Activated CD4-positive, alpha-beta T cell treated with anti-CD3 and anti-CD28 coated beads, Interleukin-2, amount 50 U/mL, for 16 hours (primary cell): Measurements from ENCODE around the gene GRAMD1A.
A peak's percentile ranks its signal among the peaks of the same experiment; 100 is the strongest.
"Not testable (repeated sequence)": the region's sequence is repeated elsewhere in the genome, so short reads cannot be mapped to it uniquely, and the experiment has no call there.

Experiments
- DNase-seq: peaks from one replicate; pipeline ENCODE4 v3.0.0-alpha.2; 2020

GRAMD1A gene

DNA sequence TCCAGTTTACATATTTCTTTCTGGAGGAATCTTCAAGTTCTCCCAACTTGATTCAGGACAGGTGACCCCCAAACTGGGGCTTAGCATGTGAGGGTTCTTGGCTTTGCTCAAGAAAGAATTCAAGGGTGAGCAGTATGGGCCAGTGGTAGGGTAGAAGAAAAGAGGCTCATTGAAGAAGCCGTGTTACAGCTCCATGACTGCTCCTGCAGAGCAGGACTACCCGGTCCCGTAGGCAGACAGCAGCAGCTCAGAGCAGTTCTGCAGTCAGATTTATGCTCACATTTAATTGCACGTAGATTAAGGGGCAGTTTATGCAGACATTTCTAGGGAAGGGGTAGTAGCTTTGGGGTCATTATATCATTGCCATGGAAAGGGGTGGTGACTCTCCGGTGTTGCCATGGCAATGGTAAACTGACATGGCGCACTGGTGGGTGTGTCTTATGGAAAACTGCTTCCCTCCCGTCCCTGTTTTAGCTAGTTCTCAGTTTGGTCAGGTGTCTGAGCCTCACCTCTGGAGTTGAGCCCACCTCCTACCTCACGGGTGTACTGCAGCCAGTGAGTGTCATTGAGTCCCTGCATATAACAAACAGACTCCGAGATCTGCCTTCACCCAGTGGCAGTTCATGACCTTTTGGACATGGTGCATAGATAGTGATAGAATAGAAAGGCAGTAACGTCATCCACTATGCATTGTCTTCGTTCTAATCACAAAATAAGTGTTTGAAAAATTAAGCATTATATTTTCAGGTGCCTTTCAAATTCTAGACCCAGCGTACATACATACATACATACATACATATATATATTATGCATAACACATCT, 20.1 kb upstream of the GRAMD1A start:
- no peak for DNase-seq

DNA sequence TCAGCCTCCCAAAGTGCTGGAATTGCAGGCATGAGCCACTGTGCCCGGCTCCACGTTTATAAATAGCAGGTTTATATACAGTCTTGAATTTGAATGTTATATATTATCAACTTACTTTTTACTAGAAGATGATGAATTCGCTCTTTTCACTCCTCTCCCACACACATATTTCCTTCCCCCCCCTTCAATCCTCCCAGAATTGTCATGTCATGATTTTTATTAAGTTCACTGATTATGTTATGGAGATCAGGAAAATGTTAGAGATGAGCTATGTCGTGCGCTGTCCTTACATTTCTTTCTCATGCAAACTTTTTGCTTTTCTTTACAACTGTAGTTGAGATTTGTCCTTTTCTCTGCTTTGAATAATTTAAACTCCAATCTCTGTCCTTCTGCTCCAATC, 17.8 kb upstream of the GRAMD1A start:
- DNase-seq, result no peak

DNA sequence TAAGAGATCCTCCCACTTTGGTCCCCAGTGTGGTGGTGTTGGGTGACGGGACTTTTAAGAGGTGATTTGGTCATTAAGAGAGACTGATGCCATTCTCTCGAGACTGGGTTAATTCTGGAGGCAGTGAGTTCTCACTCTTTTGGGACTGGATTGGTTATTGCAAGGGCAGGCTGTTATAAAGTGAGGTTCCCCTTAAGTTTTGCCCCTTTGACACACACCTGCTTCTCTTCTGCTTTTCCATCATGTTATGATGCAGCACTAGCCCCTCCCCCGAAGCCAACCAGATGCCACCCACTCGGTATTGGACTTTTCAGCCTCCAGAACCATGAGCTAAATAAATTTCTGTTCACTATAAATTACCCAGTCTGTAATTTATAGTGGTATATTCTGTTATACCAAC, 16.3 kb upstream of the GRAMD1A start:
- DNase-seq, result no peak

DNA sequence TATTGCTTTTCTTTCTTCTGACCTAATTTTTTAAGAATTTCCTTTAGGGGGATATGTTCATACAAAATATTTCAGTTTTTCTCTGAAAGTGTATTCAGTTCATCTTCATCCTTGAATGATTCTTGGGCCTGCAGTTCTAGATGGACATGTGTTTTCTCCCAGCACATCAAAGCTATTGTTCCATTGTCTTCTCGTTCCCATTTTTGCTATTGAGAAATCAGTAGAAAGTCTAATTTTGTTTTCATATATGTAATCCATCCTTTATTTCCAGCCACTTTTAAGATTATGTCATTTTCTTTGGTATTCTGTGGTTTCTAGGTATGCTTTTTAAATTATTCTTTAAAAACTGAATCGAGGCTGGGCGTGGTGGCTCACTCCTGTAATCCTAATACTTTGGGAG, 15.8 kb upstream of the GRAMD1A start:
- DNase-seq, result no peak

DNA sequence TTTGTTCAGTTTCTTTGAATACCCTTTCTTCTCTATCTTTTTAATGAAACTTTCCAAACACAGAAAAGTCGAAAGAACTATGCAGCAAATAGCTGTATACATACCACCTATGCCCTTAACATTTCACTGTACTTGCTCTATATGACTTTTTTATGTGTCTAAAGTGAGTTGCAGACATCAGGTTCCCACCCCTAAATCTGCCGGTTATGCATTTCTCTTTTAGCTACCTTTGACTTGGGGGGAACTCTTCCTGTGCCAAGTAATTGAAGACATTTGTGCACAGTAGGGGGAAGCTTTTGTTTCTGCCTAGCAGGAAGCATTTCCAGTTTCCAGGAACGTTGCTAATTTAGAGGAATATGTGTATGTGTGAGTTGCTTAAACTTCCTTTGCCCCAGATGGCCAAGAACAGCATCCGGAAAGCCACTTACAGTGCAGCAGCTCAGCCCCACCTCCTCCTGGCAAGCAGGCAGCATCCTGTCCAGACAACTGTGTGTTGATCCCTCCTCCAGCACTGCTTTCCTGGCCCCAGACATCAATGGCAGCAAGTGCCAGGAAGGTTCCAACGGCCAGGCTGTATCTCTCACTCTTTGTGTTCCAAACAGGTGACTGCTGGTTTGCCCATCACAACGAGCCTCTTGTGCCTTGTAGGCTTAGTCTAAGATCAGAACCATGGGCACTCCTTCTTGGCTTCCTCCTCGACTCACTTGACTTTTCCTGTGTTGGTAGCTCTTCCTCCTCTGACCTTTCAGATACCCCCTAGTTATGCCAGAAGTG, 14.7 kb upstream of the GRAMD1A start:
- DNase-seq, result no peak

DNA sequence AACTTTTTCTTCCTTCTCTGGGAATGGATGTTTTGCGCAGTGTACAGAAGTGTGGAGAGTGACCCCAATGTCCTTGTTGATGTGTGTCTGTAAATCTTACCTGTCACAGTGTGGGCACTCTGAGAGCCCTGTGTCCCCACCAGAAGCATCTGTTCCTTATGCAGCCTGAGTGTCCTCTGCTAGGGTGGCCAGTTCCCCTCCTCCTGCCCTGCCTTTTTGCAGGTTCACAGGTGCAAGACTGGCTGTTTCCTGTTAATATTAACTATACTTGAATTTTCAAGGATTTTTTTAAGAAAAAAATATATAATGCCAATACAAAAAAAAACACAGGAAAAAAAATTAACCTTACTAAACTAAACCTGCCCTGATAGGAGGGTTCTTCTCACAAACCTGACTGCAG, 12.0 kb upstream of the GRAMD1A start:
- DNase-seq, result no peak

DNA sequence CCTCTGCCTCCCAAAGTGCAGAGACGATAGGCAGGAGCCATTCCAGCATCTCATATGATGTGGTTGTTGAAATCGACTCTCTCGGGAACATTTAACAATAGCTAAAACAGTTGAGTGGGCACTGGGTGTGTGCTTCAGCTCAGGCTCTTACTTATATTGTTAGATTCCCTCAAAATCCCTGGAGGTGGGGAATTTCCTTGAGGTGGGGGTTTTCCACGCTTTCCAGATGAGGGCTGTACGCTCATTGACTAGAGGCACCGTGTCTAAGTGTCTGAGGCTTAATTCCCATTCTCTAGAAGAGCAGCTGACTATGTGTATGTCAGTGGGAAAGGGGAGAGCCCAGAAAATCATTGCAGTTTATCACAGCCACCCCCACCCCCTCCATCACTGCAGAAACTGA, 10.8 kb upstream of the GRAMD1A start:
- no peak for DNase-seq

DNA sequence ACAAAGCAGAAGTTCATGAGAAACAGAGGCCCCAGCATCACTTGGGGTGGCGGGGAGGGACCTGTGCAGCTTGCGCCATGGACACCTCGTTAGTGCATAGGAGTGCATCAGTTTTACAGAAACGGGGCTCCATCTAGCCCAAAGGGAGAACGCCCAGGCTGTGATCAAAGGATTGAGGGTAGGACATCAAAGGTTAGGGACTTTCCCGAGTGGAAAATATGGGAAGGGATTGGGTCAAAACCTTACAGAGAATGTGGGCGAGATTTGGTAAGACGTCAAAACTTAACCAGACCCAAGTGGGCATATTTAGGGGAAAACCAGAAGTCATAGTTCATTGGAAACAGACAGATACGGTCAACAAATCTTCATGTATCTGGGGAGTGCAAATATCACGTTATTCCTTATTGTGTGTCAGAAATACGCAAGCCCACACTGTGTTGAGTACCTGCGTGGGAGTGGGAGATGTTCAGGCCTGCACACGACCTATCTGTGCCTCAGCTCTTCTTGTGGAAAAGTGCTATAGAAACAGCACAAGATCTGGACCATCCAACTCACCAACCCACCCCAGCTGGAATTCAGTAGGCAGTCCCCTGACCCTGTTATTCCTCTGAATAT, 9.4 kb upstream of the GRAMD1A start:
- peak; percentile 31 for DNase-seq

DNA sequence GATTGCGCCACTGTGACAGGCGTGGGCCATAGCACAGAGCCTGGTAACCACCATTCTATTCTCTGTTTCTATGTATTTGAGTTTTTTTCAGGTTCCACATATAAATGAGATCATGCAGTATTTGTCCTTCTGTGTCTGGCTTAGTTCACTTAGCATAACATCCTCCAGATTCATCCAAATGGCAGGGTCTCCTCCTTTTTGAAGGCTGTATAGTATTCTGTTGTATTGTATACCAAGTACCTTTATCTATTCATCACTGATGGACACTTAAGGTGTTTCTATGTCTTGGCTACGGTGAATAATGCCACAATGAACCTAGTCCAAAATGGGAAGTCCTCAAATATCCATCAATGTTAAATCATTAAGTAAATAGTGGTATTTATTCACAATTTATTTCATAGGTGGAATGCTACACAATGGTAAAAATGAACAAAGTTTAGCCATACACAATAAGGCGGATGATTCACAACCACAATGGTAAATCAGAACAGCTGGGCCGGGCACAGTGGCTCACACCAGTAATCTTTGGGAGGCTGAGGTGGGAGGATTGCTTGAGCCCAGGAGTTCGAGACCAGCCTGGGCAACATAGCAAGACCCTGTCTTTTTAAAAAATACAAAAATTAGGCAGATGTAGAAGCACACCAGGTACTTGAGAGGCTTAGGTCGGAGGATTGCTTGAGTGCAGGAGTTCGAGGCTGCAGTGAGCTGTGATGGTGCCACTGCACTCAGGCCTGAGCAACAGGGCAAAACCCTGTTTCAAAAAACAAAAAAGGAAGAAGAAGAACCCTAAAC, 8.4 kb upstream of the GRAMD1A start:
- DNase-seq, result no peak

DNA sequence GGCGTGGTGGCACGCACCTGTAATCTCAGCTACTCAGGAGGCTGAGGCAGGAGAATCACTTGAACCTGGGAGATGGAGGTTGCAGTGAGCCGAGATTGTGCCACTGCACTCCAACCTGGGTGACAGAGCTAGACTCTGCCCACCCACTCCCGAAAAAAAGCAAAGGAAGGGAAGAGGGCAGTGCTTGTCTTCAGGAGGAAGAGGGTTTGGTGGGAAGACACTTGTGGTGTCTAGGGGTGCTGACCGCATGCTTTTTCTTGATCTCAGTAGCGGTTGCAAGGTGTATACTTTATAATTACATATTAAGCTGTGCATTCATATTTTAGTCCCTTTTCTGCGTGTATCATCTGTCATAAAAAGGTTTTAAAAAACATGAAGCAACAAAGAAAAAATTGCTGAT, 7.5 kb upstream of the GRAMD1A start:
- not testable (repeated sequence) for DNase-seq

DNA sequence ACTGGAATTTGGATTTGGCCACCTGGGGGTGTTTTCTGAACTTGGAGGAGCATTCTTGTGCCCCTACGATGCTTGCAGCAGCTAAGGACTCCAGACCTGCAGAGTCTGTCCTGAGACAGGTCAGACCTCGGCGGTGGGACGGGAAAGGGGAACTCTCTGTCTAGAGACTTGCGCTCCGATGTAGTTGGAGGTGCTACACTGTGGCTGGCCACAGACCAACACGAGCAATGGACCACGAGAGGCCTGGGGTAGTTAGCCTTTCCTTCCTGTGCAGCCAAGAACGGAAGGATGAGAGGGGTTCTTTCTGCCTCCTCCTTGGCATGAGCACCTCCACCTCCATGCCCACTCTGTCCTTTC, 5.9 kb upstream of the GRAMD1A start:
- DNase-seq, result no peak

DNA sequence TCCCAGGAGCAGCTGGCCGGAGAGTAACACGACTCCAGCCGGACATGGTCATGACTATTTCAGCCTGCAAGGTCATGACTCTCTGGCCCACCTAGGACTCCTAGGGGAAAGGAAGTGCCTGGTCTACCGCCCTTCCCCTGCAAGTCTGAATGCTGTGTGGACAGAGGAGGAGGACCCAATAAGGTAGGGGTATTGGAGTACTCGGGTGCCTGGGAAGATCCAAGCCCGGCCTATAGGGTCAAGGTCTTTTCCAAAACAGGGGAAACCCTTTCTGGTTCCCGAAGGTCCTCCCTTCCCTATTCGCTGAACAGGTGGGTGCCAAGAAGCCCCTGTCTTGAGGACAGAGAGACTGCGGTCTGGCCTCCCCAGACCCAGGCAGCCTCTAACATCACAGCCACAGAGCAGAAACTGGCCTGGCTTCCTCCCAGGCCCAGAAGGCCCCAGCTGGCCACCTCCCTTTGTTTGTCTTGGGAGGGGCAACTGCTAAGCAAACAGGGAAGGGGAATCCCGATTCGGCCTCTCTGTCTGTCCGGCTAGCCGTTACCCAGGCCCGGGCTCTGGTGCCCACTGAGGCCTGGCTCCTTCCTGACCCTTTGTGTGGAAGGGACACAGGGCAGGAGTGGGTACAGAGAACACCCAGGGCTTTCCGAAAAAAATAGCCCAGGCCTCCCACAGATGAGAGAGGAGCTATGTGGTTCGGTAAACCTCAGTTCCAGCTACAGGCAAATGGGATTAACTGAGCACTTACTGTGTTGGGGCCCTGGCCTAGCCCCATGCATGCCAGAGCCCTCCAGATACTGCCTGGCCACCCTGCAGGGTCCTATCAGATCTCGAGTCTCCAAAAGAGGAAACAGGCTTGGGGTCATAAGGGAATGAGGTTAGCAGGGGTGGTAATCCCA, 5.2 kb upstream of the GRAMD1A start:
- DNase-seq, result no peak

DNA sequence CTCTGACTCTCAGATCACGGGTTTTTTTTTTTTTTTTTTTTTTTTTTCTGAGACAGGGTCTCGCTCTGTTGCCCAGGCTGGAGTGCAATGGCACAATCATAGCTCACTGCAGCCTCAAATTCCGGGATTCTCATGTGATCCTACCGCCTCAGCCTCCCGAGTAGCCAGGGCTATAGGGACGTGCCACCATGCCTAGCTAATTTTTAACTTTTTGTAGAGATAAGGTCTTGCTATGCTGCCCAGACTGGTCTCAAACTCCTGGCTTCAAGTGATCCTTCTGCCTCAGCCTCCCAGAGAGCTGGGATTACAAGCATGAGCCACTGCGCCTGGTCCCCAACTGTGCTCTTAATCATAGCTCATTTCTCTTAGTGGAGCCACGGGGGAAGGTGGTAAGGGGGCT, 4.6 kb upstream of the GRAMD1A start:
- DNase-seq, result no peak

DNA sequence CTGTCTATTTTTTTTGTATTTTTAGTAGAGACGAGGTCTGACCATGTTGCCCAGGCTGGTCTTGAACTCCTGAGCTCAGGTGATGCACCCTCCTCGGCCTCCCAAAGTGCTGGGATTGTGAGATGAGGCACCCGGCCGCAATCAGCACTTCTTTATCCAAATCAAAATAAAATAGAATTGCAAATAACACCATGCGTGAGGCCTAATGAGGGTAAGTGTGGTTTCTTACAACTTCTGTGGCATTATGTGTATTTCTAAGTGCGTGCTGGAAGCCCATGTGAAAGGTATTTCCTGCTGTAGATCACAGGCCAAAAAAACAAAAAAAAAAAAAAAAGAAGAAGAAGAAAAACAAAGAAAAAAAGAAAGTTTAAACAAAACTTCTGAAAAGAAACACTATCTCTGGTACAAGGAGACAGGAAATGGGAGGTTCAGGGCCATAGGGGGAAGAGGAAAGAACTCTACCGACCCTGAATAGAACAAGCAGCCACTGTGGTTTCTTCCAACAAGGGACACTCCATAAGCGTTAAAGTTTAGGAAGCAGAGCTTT, 3.0 kb upstream of the GRAMD1A start:
- no peak for DNase-seq

DNA sequence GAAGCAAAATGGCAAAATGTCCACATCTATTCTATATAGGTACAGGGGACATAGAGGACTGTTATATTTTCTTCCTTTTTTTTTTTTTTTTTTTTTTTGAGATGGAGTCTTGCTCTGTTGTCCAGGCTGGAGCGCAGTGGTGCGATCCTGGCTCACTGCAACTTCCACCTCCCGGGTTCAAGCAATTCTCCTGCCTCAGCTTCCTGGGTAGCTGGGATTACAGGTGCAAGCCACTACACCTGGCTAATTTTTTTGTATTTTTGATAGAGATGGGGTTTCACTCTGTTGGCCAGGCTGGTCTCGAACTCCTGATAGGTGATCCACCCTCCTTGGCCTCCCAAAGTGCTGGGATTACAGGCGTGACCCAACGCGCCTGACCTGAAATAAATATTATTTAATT, 1.9 kb upstream of the GRAMD1A start:
- DNase-seq, result not testable (repeated sequence)

DNA sequence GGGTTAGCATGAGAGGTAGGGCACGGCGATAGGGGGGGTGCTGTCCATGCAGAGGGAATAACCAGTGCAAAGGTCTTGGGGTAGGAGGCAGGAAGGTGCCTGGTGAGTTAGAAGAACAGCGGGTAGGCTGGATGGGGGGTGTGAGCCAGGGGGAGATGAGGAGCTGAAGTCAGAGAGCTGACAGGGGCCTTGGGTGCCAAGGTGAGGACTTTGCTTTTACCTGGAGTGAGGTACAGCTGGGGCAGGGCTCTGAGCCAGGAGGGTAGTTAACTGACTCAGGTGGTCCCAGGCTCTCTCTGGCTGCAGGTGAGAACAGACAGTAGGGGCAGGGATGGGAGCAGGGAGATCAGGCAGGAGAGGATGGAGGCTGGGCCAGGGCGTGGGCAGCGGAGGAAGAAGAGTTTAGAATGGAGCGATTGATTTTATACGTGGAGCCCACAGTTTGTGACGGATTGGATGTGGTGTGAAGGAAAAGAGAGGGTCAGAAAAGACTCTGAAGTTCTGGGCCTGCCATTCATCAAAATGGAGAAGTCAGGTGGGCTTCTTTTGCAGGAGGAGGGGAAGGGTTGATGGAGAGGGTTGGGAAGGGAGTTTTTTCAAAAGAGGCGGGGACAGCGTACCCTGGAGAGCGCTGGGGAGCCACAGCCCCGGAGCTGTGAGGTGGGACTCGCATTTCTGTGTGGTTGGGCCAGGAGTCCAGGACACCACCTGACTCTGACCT, 1.2 kb upstream of the GRAMD1A start:
- no peak for DNase-seq

DNA sequence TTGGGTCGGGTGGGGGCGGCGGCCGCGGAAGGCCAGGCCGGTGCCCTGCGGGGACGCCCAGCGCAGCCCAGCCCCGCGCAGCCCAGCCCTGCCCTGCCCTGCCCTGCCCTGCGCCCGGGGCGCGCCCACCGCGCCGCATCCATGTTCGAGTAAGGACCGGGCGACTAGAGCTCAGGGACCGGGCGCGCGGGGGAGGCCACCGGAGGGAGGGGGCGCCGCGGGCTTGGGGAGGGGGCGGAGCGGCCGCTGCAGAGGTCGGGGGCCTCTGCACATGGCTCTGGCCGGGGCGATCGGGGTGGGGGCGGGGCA, 169 bp downstream of the GRAMD1A start:
- no peak for DNase-seq

DNA sequence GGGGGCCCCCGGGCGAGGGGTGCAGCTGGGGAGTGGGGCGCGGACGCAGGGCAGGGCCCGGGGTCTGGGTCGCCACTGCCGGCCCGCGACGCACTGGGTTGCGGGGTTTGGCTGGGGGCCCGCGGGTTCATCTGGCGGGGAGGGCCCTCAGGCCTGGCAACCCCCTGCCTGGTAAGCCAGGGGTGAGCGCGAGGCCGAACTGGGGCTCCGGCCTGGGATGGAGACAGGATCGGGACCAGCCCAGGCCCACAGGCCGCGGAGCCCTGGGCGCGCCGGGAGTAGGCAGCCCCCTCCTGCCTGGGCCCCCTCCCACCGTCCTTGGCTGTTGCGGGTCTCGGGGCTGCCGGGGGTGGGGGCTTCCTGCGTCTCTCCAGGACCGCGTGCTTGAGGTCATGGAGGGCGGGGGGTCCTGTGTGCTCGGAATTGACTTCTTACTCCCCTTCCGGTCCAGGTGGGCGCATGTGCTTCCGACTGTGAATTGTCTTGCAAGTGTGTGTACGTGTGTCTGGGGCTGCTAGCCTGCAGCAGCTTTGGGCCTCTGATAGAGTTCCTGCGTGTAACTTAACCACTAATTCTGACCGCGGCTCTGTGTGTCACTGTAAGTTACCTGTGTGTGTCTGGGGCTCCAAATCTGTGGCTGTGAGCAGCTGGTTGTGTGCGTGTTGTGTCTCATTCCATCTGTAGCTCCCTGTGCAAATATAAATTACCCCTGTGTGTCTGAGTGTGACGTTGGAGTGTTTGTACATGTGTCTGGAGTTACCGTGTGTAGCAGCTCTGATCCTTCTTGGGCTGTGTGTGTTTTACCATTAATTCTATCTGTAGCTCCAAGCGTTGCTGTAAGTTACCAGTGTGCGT, 751 bp downstream of the GRAMD1A start:
- DNase-seq, result peak; percentile 59

DNA sequence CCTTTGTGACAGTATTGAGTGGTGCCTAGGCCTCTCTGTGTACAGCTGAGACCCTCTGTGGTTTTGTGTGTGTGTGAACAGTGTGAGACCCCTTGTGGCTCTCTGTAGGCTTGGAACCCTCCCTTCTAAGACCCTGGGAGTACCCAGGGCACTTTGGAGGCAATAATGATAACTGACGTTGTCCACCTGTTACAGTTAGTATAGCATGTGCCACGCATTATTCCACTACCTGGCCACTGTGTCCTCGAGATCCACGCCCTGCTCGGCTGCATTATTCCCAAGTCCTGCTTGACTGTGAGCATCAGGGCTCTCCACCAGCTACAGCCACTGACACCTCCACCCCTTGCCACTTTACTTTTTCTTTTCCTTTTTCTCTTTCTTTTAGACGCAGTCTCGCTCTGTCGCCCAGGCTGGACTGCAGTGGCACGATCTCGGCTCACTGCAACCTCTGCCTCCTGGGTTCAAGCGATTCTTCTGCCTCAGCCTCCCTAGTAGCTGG, 2.0 kb downstream of the GRAMD1A start:
- DNase-seq, result no peak
